GM12878 (cell line): ENCODE measurements around the gene ADGRD1. TPM values are rescaled to one million over a fixed set of nuclear protein-coding genes. Genes with fewer than 3 reads are reported as not detected.

Source experiments
- ATAC-seq: fragments of 200-7000 bp; cut with Tn5 transposase; 3 replicates; pipeline ENCODE4 v1.9.1; 2020; ENCODE audit warnings: mild to moderate bottlenecking, moderate library complexity
- BruUV-seq: library from RNA; stranded (reverse); fragments of 400-500 nt; replicated peaks from 2 replicates; lab custom pipeline; 2021; lab: Mats Ljungman, UMichigan
- CTCF ChIA-PET: fragments of 300-600 bp; sonication (Branson Sonifier 250); formaldehyde crosslinking; extraction: SDS; loops from one replicate; lab custom pipeline; 2021; ENCODE audit warnings: inconsistent platforms; lab: Yijun Ruan, JAX
- POLR2A ChIA-PET: fragments of 350-600 bp; formaldehyde crosslinking; extraction: SDS; loops from one replicate; lab custom pipeline; 2021; ENCODE audit warnings: inconsistent platforms; lab: Charles Lee
- RAD21 ChIA-PET: fragments of 300-600 bp; sonication (Branson Sonifier 250); formaldehyde crosslinking; loops from one replicate; lab custom pipeline; 2023; ENCODE audit warnings: antibody characterized with exemption; ENCODE audit not compliant: unreplicated experiment; lab: Charles Lee
- SMC1A ChIA-PET: fragments of 300-600 bp; sonication (Branson Sonifier 250); formaldehyde crosslinking; loops from one replicate; lab custom pipeline; 2023; ENCODE audit not compliant: unreplicated experiment, uncharacterized antibody; lab: Charles Lee
- DNase-seq: peaks from one replicate; pipeline ENCODE4 v3.0.0-alpha.2; 2011; ENCODE audit warnings: low read depth, low spot score
- FAIRE-seq: peaks from 3 replicates; lab custom pipeline; 2011; peaks lifted over from hg19 to GRCh38; lab: Jason Lieb, UNC
- H2AFZ ChIP-seq: 2 replicates; pipeline ENCODE4 v1.6.0; 2011; ENCODE audit warnings: low read depth, low read length, control low read depth; ENCODE audit not compliant: control insufficient read depth
- H3K27ac ChIP-seq: 2 replicates; pipeline ENCODE4 v1.5.1; 2011; ENCODE audit warnings: control low read depth; ENCODE audit not compliant: control insufficient read depth, insufficient read depth
- H3K27me3 ChIP-seq, 2 experiments: replicated peaks in 1 of 2; 2 replicates each; pipeline versions ENCODE4 v1.6.0 to v1.6.1; 2011; ENCODE audit warnings: low read length in 1 of 2; ENCODE audit not compliant: control insufficient read depth in 2 of 2, insufficient read depth in 2 of 2
- H3K36me3 ChIP-seq, 2 experiments: 2 replicates each; pipeline ENCODE4 v1.5.1; 2011; ENCODE audit warnings: low read length in 1 of 2; ENCODE audit not compliant: control insufficient read depth in 2 of 2, insufficient read depth in 2 of 2
- H3K4me1 ChIP-seq: 2 replicates; pipeline ENCODE4 v1.6.1; 2011; ENCODE audit warnings: mild to moderate bottlenecking, low read length, moderate library complexity, mixed read lengths; ENCODE audit not compliant: control insufficient read depth, insufficient read depth
- H3K4me2 ChIP-seq: 2 replicates; pipeline ENCODE4 v1.6.0; 2011; ENCODE audit warnings: control low read depth; ENCODE audit not compliant: control insufficient read depth, insufficient read depth
- H3K4me3 ChIP-seq: fragments of 200-600 bp; sonication (generic); 2 replicates; pipeline ENCODE4 v1.5.1; 2016
- H3K79me2 ChIP-seq: 2 replicates; pipeline ENCODE4 v1.6.0; 2011; ENCODE audit warnings: low read length; ENCODE audit not compliant: control insufficient read depth, insufficient read depth
- H3K9ac ChIP-seq: 2 replicates; pipeline ENCODE4 v1.8.0; 2011; ENCODE audit warnings: low read length, control low read depth, mixed read lengths; ENCODE audit not compliant: control insufficient read depth, insufficient read depth
- H3K9me3 ChIP-seq: replicated peaks from 3 replicates; pipeline ENCODE4 v1.5.1; 2011; ENCODE audit warnings: mild to moderate bottlenecking, low read length; ENCODE audit not compliant: control insufficient read depth, insufficient read depth
- H4K20me1 ChIP-seq: 2 replicates; pipeline ENCODE4 v1.6.0; 2011; ENCODE audit not compliant: control insufficient read depth, insufficient read depth
- HDAC6 ChIP-seq: fragments of 200-600 bp; sonication (generic); IDR thresholded peaks from one replicate; pipeline ENCODE4 v1.8.0; 2017; ENCODE audit warnings: antibody characterized with exemption; ENCODE audit not compliant: unreplicated experiment
- NR2F1 ChIP-seq: fragments of 450-650 bp; conservative IDR thresholded peaks from 2 replicates; pipeline ENCODE4 v1.6.1; 2017; ENCODE audit warnings: mild to moderate bottlenecking
- SPI1 ChIP-seq: IDR thresholded peaks from 2 replicates; pipeline ENCODE4 v1.6.1; 2011; ENCODE audit warnings: low read depth, mild to moderate bottlenecking, low read length, moderate library complexity, borderline replicate concordance; ENCODE audit not compliant: insufficient read depth
- SREBF2 ChIP-seq: IDR thresholded peaks from 2 replicates; pipeline ENCODE4 v1.6.1; 2012; ENCODE audit warnings: mild to moderate bottlenecking, low read length
- SRF ChIP-seq, 2 experiments: IDR thresholded peaks; 2 replicates each; pipeline ENCODE4 v1.6.1; 2011; ENCODE audit warnings: low read depth in 2 of 2, low read length in 2 of 2, mild to moderate bottlenecking in 1 of 2, moderate library complexity in 1 of 2
- STAT3 ChIP-seq: IDR thresholded peaks from 2 replicates; pipeline ENCODE4 v1.6.1; 2011; ENCODE audit warnings: low read depth, low read length, improper control_type of control experiment
- TCF12 ChIP-seq: IDR thresholded peaks from 2 replicates; pipeline ENCODE4 v1.6.1; 2011; ENCODE audit warnings: low read depth, mild to moderate bottlenecking, low read length
- ZNF217 ChIP-seq: fragments of 450-650 bp; IDR thresholded peaks from 2 replicates; pipeline ENCODE4 v1.6.1; 2017; ENCODE audit warnings: antibody characterized with exemption, mild to moderate bottlenecking
- ZNF24 ChIP-seq: fragments of 450-650 bp; IDR thresholded peaks from 2 replicates; pipeline ENCODE4 v1.6.1; 2017; ENCODE audit warnings: antibody characterized with exemption, mild to moderate bottlenecking
- ZZZ3 ChIP-seq: IDR thresholded peaks from 2 replicates; pipeline ENCODE4 v1.6.1; 2011; ENCODE audit warnings: low read depth; ENCODE audit not compliant: control insufficient read depth, insufficient read length
- WGBS: methylation state at CpG from one replicate; pipeline ENCODE4 v1.1.6; 2016; ENCODE audit warnings: low lambda C conversion rate; ENCODE audit not compliant: insufficient replicate concordance, insufficient coverage; ENCODE audit errors: missing lambda C conversion rate; 5-methylcytosine and 5-hydroxymethylcytosine counted together
- in situ Hi-C: fragments of 300-500 bp; cut with MboI; formaldehyde crosslinking; loops from 9 replicates; pipeline ENCODE4 v1.14.3; 2018; ENCODE audit warnings: mixed read lengths
- intact Hi-C: fragments of 100-400 bp; cut with micrococcal nuclease; formaldehyde crosslinking; loops from one replicate; pipeline ENCODE4 v1.14.2; 2022; ENCODE audit not compliant: unreplicated experiment
- polyA plus RNA-seq, 11 experiments: library from polyadenylated mRNA; depleted of rRNA in 4 of 11; unstranded in 6 of 11; stranded (reverse) in 5 of 11; fragments of >200 nt; fragmentation: Nextera tagmentation in 4 of 11; fragmentation: Illumina TruSeq in 1 of 11; extraction: Ambion mirVana in 4 of 11; extraction: Trizol in 1 of 11; gene quantifications; 1 replicate in 1 of 11; 2 replicates in 10 of 11; pipeline versions ENCODE4 v1.2.1 to v1.2.3, GENCODE V29; 2011 to 2016; ENCODE audit warnings: inconsistent platforms in 2 of 11, missing spikeins in 2 of 11, low read depth in 1 of 11
- total RNA-seq, 4 experiments: library from RNA; depleted of rRNA in 3 of 4; stranded (reverse); fragments of >200 nt in 3 of 4; fragmentation: Illumina TruSeq in 1 of 4; extraction: Trizol in 1 of 4; gene quantifications; 2 replicates each; pipeline versions ENCODE4 v1.2.1 to v1.2.3, GENCODE V29; 2013 to 2021
- TF ChIP-seq, protein P1 (sequence below): IDR thresholded peaks from 2 replicates; pipeline ENCODE4 v1.6.1; 2011; ENCODE audit warnings: borderline replicate concordance, low read depth, mild to moderate bottlenecking, moderate library complexity, mixed read lengths, low read length; ENCODE audit not compliant: insufficient read depth; ENCODE audit errors: extremely low read length

ADGRD1 gene
- total and polyA plus RNA-seq, 10 of the 15 experiments (the other 5 are each of a cell fraction or from before 2014, with no cell fraction given), result 0.15 to 12.7 (median 1.2) TPM

- no peak for TF ChIP-seq NR2F1
- TF ChIP-seq, all 136 proteins: peak for 0
Observed at GRCh38 chr12:131140069-131140435, 186.3 kb downstream of the ADGRD1 start (continued).

DNA sequence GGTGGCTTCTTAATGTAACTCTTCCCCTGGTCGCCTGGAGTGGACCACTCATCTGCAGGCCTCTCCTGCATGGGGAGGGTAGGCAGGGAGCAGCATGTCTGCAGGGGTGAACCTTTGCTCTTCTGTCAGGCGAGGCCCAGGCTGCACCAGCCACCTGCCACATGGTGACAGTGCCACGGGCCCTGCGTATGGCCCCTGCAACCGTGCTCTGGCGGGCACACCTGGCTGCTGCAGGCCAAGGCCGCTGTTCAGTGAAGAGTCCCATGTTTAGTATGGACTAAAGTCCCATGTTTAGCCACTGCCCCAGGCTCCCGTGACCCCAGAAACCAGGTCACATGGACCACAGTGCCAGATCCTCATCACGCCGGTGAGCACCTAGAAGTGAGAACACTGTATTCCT lies 187.0 kb downstream of the ADGRD1 start:
- Histone ChIP-seq H4K20me1 (no peaks in the 10 kb centered on the region), H3K4me1 (no peaks in the 10 kb centered on the region), H3K4me2 (no peak overlapping the region), H3K27ac (no peak overlapping the region), H3K9ac (no peak overlapping the region), H3K4me3 (no peak overlapping the region), H3K36me3 (no peaks in the 10 kb centered on the region), H3K9me3 (no peaks in the 10 kb centered on the region), H3K27me3 (no peaks in the 10 kb centered on the region), H3K79me2 (no peaks in the 10 kb centered on the region), H2AFZ (no peak overlapping the region)
- ChIA-PET POLR2A (no interaction called here), SMC1A (no interaction called here), CTCF (interaction anchor here (0.6 kb wide), 1 partner anchor 8 kb away, joined by 3 read pairs; no protein-coding TSS in a partner anchor), RAD21 (no interaction called here)
- no peak for FAIRE-seq
- in situ Hi-C loops (no loop called here), intact Hi-C loops (loop anchor here (10.0 kb wide), 1 partner anchor 314 kb away; no protein-coding TSS in a partner anchor)
- 40% methylated on average over 10 of the region's 10 CpGs for WGBS
- DNase-seq, result no peak
- ATAC-seq, result no peak
- no TSS peak for BruUV-seq
- TF ChIP-seq HDAC6 (no peak), ZNF24 (no peak), SREBF2 (no peak), SRF (IDR thresholded peaks at IDR 0.05; ENCODE audit: low read depth in 2 of 2, low read length in 2 of 2) (no peak), STAT3 (no peak), ZNF217 (no peak), ZZZ3 (no peak), SPI1 (no peak), TCF12 (no peak)
- TF ChIP-seq, protein P1, sequence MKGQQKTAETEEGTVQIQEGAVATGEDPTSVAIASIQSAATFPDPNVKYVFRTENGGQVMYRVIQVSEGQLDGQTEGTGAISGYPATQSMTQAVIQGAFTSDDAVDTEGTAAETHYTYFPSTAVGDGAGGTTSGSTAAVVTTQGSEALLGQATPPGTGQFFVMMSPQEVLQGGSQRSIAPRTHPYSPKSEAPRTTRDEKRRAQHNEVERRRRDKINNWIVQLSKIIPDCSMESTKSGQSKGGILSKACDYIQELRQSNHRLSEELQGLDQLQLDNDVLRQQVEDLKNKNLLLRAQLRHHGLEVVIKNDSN, result no peak
